ENCODE results near the gene GNAI3. TPM values are rescaled to one million over a fixed set of nuclear protein-coding genes. Genes with fewer than 3 reads are reported as not detected.

GNAI3 gene
- total RNA-seq, 2 experiments from 2014 or later = 9.4 to 9.6 TPM

DNA sequence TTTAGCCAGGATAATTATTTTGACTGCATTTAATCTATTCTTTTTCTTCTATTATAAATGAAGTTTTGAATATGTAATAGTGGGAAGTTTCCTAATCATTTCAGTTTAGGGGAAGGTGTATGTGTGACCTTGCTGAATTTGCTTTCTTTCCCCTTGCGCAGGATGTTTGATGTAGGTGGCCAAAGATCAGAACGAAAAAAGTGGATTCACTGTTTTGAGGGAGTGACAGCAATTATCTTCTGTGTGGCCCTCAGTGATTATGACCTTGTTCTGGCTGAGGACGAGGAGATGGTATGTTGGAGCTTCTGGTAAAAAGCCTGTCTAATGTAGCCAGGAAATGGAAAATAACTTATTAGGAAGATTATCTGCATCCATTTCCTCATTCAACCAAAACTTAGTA is 37.6 kb downstream of the GNAI3 start:
- DNase-seq = no peak
- Mint-ChIP-seq H3K9me3 (no peaks in the 10 kb centered on the region), H3K27me3 (no peaks in the 10 kb centered on the region), H3K4me3 (no peak overlapping the region), H3K36me3 (ENCODE audit: low read depth) (peaks cover 69% of the 10 kb centered on the region), H3K4me1 (no peaks in the 10 kb centered on the region), H3K27ac (no peak overlapping the region)
- CTCF ChIA-PET = interaction anchor here (1.0 to 1.7 kb wide), 3 partner anchors 16 to 55 kb away, joined by 3 to 5 read pairs (median 3); no protein-coding TSS in a partner anchor
- POLR2A ChIA-PET = no interaction called here

DNA sequence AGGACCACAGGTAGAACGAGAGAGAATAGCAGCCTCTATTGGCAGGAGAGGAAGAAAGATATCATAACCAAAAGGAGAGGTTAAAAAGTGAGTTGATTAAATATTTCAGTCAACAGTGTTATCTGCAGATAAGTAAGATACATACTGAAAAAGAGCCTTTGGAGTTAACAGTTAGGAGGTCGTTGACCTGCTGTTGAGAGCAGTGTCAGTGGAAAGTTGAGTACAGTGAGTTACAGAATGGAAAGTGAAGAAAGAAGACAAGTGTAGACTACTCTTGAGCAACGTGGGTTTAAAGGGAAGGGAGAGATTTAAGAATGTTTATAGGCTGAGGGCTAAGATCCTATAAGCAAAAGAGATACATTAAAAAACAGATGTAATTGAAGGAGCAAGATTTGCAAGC is 40.8 kb downstream of the GNAI3 start:
- DNase-seq = no peak
- Mint-ChIP-seq H3K9me3 (no peaks in the 10 kb centered on the region), H3K4me3 (no peak overlapping the region), H3K4me1 (no peaks in the 10 kb centered on the region), H3K27ac (no peak overlapping the region), H3K36me3 (ENCODE audit: low read depth) (peaks cover 78% of the 10 kb centered on the region), H3K27me3 (no peaks in the 10 kb centered on the region)
- ChIA-PET POLR2A (no interaction called here), CTCF (no interaction called here)

GRCh38 chr1:109589679-109590078 is 41.3 kb downstream of the GNAI3 start:
- CTCF ChIA-PET = no interaction called here
- peaks cover 78% of the 10 kb centered on the region for H3K36me3 Mint-ChIP-seq (ENCODE audit: low read depth)

DNA sequence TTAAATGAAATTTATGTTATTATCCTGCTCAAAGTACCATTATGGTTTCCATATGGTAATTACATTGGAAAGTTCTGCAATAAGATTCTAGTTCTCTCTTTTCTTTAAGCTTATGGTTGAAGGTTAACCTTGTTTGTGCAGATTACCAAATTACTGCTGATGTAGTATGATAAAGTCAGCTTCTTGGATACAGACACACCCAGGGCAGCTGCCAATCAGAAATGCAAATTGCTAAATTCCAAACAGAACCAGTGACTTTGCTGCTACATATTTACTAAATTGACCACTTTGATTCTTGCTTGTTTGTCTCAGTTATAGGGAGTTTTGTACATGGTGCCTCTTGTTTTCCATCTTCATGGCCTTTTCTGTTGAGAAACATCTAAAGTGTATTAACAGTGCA is 44.5 kb downstream of the GNAI3 start:
- H3K4me3 Mint-ChIP-seq = no peak overlapping the region
- peaks cover 64% of the 10 kb centered on the region for H3K36me3 Mint-ChIP-seq (ENCODE audit: low read depth)
- no peaks in the 10 kb centered on the region for H3K9me3 Mint-ChIP-seq
- H3K4me1 Mint-ChIP-seq = peaks cover 2% of the 10 kb centered on the region
- ChIA-PET POLR2A (interaction anchor here (1.5 kb wide), 1 partner anchor 44 kb away, joined by 7 read pairs; the partner anchor contains the start of gene GNAI3), CTCF (interaction anchor here (1.2 kb wide), 1 partner anchor 9 kb away, joined by 3 read pairs; no protein-coding TSS in a partner anchor)
- DNase-seq = no peak
- H3K27ac Mint-ChIP-seq = no peak overlapping the region
- H3K27me3 Mint-ChIP-seq = no peaks in the 10 kb centered on the region

More at GRCh38 chr1:109589679-109590078, 41.3 kb downstream of the GNAI3 start:
- Mint-ChIP-seq H3K27ac (no peak overlapping the region), H3K4me1 (no peaks in the 10 kb centered on the region), H3K4me3 (no peak overlapping the region), H3K9me3 (no peaks in the 10 kb centered on the region), H3K27me3 (no peaks in the 10 kb centered on the region)
- no peak for DNase-seq
- POLR2A ChIA-PET = interaction anchor here (1.1 kb wide), 1 partner anchor 41 kb away, joined by 3 read pairs; the partner anchor contains the start of gene GNAI3

GRCh38 chr1:109595531-109595930 is 47.1 kb downstream of the GNAI3 start:
- no peak for DNase-seq
- Mint-ChIP-seq H3K27ac (no peak overlapping the region), H3K4me3 (no peak overlapping the region), H3K36me3 (ENCODE audit: low read depth) (peaks cover 63% of the 10 kb centered on the region), H3K9me3 (no peaks in the 10 kb centered on the region), H3K27me3 (no peaks in the 10 kb centered on the region), H3K4me1 (peaks cover 2% of the 10 kb centered on the region)
- ChIA-PET CTCF (interaction anchor here (1.5 kb wide), 1 partner anchor 49 kb away, joined by 4 read pairs; no protein-coding TSS in a partner anchor), POLR2A (interaction anchor here (0.6 to 2.0 kb wide), 2 partner anchors 47 to 378 kb away, joined by 3 to 6 read pairs; partner anchors contain the start of gene GNAI3)

- peaks cover 47% of the 10 kb centered on the region for H3K36me3 Mint-ChIP-seq (ENCODE audit: low read depth)
- peaks cover 2% of the 10 kb centered on the region for H3K4me1 Mint-ChIP-seq
- POLR2A ChIA-PET = no interaction called here
- H3K9me3 Mint-ChIP-seq = no peaks in the 10 kb centered on the region
- H3K27ac Mint-ChIP-seq = no peak overlapping the region
- H3K27me3 Mint-ChIP-seq = no peaks in the 10 kb centered on the region
- no peak overlapping the region for H3K4me3 Mint-ChIP-seq
- DNase-seq = no peak
- CTCF ChIA-PET = interaction anchor here (1.6 to 2.3 kb wide), 2 partner anchors 41 to 52 kb away, joined by 4 to 6 read pairs; no protein-coding TSS in a partner anchor
Observed at GRCh38 chr1:109598156-109598555, 49.7 kb downstream of the GNAI3 start.

GRCh38 chr1:109598655-109599054 is 50.2 kb downstream of the GNAI3 start:
- Mint-ChIP-seq H3K27me3 (no peaks in the 10 kb centered on the region), H3K4me1 (peaks cover 2% of the 10 kb centered on the region), H3K36me3 (ENCODE audit: low read depth) (peaks cover 44% of the 10 kb centered on the region), H3K9me3 (no peaks in the 10 kb centered on the region), H3K27ac (no peak overlapping the region), H3K4me3 (no peak overlapping the region)
- CTCF ChIA-PET = interaction anchor here (2.2 to 2.3 kb wide), 2 partner anchors 18 to 52 kb away, joined by 6 read pairs; no protein-coding TSS in a partner anchor
- DNase-seq = no peak
- POLR2A ChIA-PET = no interaction called here

- ChIA-PET CTCF (interaction anchor here (1.1 kb wide), 1 partner anchor 70 kb away, joined by 5 read pairs; no protein-coding TSS in a partner anchor), POLR2A (no interaction called here)
- no peak overlapping the region for H3K27ac Mint-ChIP-seq
- DNase-seq = no peak
- no peaks in the 10 kb centered on the region for H3K4me1 Mint-ChIP-seq
- H3K4me3 Mint-ChIP-seq = no peak overlapping the region
- H3K27me3 Mint-ChIP-seq = no peaks in the 10 kb centered on the region
- no peaks in the 10 kb centered on the region for H3K9me3 Mint-ChIP-seq
- H3K36me3 Mint-ChIP-seq (ENCODE audit: low read depth) = peaks cover 19% of the 10 kb centered on the region
Observed at GRCh38 chr1:109603229-109603628, 54.8 kb downstream of the GNAI3 start.

- H3K27ac Mint-ChIP-seq = no peak overlapping the region
Observed at GRCh38 chr1:109605381-109605780, 57.0 kb downstream of the GNAI3 start.

GRCh38 chr1:109609881-109610280 is 61.5 kb downstream of the GNAI3 start:
- no peaks in the 10 kb centered on the region for H3K36me3 Mint-ChIP-seq (ENCODE audit: low read depth)
- no peaks in the 10 kb centered on the region for H3K27me3 Mint-ChIP-seq
- CTCF ChIA-PET = interaction anchor here (0.6 to 2.1 kb wide), 3 partner anchors 30 to 208 kb away, joined by 3 to 13 read pairs (median 3); no protein-coding TSS in a partner anchor
- H3K27ac Mint-ChIP-seq = no peak overlapping the region
- H3K4me1 Mint-ChIP-seq = no peaks in the 10 kb centered on the region
- POLR2A ChIA-PET = interaction anchor here (1.0 to 2.2 kb wide), 3 partner anchors 9 to 10 kb away, joined by 3 to 6 read pairs (median 3); partner anchors contain the start of gene GNAT2
- no peak for DNase-seq
- H3K4me3 Mint-ChIP-seq = no peak overlapping the region
- no peaks in the 10 kb centered on the region for H3K9me3 Mint-ChIP-seq

More at GRCh38 chr1:109605381-109605780, 57.0 kb downstream of the GNAI3 start:
- DNase-seq = no peak
- peaks cover 7% of the 10 kb centered on the region for H3K36me3 Mint-ChIP-seq (ENCODE audit: low read depth)
- no peaks in the 10 kb centered on the region for H3K4me1 Mint-ChIP-seq
- POLR2A ChIA-PET = interaction anchor here (1.0 to 1.9 kb wide), 4 partner anchors 9 to 59 kb away, joined by 4 to 9 read pairs (median 4); partner anchors contain the start of gene GNAI3
- H3K27me3 Mint-ChIP-seq = no peaks in the 10 kb centered on the region
- no peaks in the 10 kb centered on the region for H3K9me3 Mint-ChIP-seq
- H3K4me3 Mint-ChIP-seq = no peak overlapping the region
- CTCF ChIA-PET = interaction anchor here (1.2 kb wide), 1 partner anchor 35 kb away, joined by 5 read pairs; no protein-coding TSS in a partner anchor

DNA sequence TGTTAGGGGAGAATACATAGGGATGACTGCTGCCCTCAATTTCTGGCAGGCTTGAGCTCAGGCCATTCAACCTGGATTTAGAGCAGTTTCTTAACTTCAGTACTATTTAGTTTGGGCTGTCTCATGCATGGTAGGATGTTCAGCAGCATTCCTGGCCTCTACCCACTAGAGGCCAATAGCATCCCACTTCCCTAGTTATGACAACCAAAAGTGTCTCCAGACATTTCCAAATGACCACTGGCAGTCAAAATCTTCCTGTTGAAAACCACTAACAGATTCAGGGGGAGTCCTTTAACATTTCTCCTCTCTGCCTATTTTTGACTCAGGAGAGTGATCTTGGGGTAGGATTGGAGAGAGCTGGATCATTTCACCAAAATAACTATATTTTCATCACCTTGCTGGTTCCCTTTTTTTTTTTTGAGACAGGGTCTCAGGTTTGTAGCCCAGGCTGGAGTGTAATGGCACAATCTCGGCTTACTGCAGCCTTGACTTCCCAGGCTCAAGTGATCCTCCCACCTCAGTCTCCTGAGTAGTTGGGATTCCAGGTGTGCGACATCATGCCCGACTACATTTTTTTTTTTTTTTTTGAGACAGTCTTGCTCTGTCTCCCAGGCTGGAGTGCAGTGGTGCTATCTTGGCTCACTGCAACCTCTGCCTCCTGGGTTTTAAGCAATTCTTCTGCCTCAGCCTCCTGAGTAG is 62.3 kb downstream of the GNAI3 start:
- Mint-ChIP-seq H3K27me3 (no peaks in the 10 kb centered on the region), H3K36me3 (ENCODE audit: low read depth) (no peaks in the 10 kb centered on the region), H3K9me3 (no peaks in the 10 kb centered on the region), H3K4me1 (peaks cover 2% of the 10 kb centered on the region), H3K4me3 (no peak overlapping the region), H3K27ac (no peak overlapping the region)
- DNase-seq = no peak
- ChIA-PET CTCF (interaction anchor here (0.6 to 3.1 kb wide), 2 partner anchors 29 to 209 kb away, joined by 3 to 15 read pairs; no protein-coding TSS in a partner anchor), POLR2A (interaction anchor here (4.1 kb wide), 1 partner anchor 62 kb away, joined by 22 read pairs; the partner anchor contains the start of gene GNAI3)

GRCh38 chr1:109611308-109611990 is 63.0 kb downstream of the GNAI3 start:
- H3K4me3 Mint-ChIP-seq = no peak overlapping the region
- no peaks in the 10 kb centered on the region for H3K9me3 Mint-ChIP-seq
- no peak overlapping the region for H3K27ac Mint-ChIP-seq
- POLR2A ChIA-PET = interaction anchor here (1.4 to 4.1 kb wide), 2 partner anchors 12 to 63 kb away, joined by 4 to 22 read pairs; partner anchors contain the start of gene GNAI3
- H3K4me1 Mint-ChIP-seq = peaks cover 9% of the 10 kb centered on the region
- no peaks in the 10 kb centered on the region for H3K27me3 Mint-ChIP-seq
- no peaks in the 10 kb centered on the region for H3K36me3 Mint-ChIP-seq (ENCODE audit: low read depth)
- DNase-seq = no peak
- CTCF ChIA-PET = interaction anchor here (1.0 to 3.1 kb wide), 3 partner anchors 11 to 29 kb away, joined by 3 to 15 read pairs (median 4); no protein-coding TSS in a partner anchor

Data from activated CD4-positive, alpha-beta memory T cell treated with anti-CD3 and anti-CD28 coated beads, Interleukin-2, amount 10 ng/mL, durations not matched to agents 7 days and 5 days (primary cell).